Stimulated activated CD4-positive, alpha-beta T cell treated with anti-CD3 and anti-CD28 coated beads, Interleukin-2, amount 100 ng/mL, for 48 hours (primary cell): ENCODE measurements around the gene HOXC6.
"Not testable (repeated sequence)": the region's sequence is repeated elsewhere in the genome, so short reads cannot be mapped to it uniquely, and the experiment has no call there.

Source experiments
- DNase-seq, 2 donors: peaks; one replicate each; pipeline ENCODE4 v3.0.0-alpha.2; 2020

The HOXC6 gene

GRCh38 chr12:54031480-54031879 lies 3.2 kb downstream of the HOXC6 start:
- DNase-seq: no peak

- no peak for DNase-seq
These were observed 3.9 kb downstream of the HOXC6 start for GRCh38 chr12:54032086-54032619.

- DNase-seq: peak; percentile 63 to 67
These were observed 4.4 kb downstream of the HOXC6 start, which contains the start of gene HOXC5 for GRCh38 chr12:54032627-54033100. Gene HOXC5 (plus strand): TSS chr12:54033050. CDS start chr12:54033123, 73 bp downstream.

- DNase-seq: no peak
These were observed 5.1 kb downstream of the HOXC6 start for GRCh38 chr12:54033106-54033979.

- DNase-seq: no peak
These were observed 5.9 kb downstream of the HOXC6 start for GRCh38 chr12:54033980-54034784.

- no peak for DNase-seq
These were observed 6.6 kb downstream of the HOXC6 start for GRCh38 chr12:54034785-54035310.

- no peak for DNase-seq
These were observed 7.5 kb downstream of the HOXC6 start for GRCh38 chr12:54035568-54036264.

GRCh38 chr12:54036620-54037359 lies 8.6 kb downstream of the HOXC6 start:
- DNase-seq: no peak

GRCh38 chr12:54037360-54038283 lies 9.4 kb downstream of the HOXC6 start:
- no peak for DNase-seq

- no peak for DNase-seq
These were observed 10.1 kb downstream of the HOXC6 start for GRCh38 chr12:54038284-54038870.

- DNase-seq: no peak
These were observed 10.7 kb downstream of the HOXC6 start for GRCh38 chr12:54038871-54039414.

GRCh38 chr12:54039417-54040147 lies 11.3 kb downstream of the HOXC6 start:
- DNase-seq: no peak

GRCh38 chr12:54040148-54040494 lies 11.9 kb downstream of the HOXC6 start:
- no peak for DNase-seq

- no peak for DNase-seq
These were observed 12.4 kb downstream of the HOXC6 start for GRCh38 chr12:54040648-54041047.

GRCh38 chr12:54041097-54041690 lies 13.0 kb downstream of the HOXC6 start:
- no peak for DNase-seq

- DNase-seq: not testable (repeated sequence)
These were observed 13.8 kb downstream of the HOXC6 start for GRCh38 chr12:54042033-54042432.

GRCh38 chr12:54042970-54043853 lies 15.0 kb downstream of the HOXC6 start:
- DNase-seq: no peak
